SH-SY5Y (cell line): ENCODE data around the gene TEX14.

ENCODE experiments used
- GATA2 ChIP-seq: IDR thresholded peaks from 2 replicates; pipeline ENCODE4 v1.6.1; 2011; ENCODE audit warnings: mild to moderate bottlenecking, low read depth, low read length
- GATA3 ChIP-seq: IDR thresholded peaks from 2 replicates; pipeline ENCODE4 v1.6.1; 2011; ENCODE audit warnings: low read depth, mild to moderate bottlenecking, low read length, moderate library complexity

GRCh38 chr17:58693208-58693607 lies 1.4 kb upstream of the TEX14 start:
- TF ChIP-seq GATA3 (no peak), GATA2 (no peak)
